Measurements from ENCODE around the gene XDH. TPM values are rescaled to one million over a fixed set of nuclear protein-coding genes. Genes with fewer than 3 reads are reported as not detected.

XDH gene
- polyA plus RNA-seq, 1 donor (not counting 4 experiments of a cell fraction or from before 2014, with no cell fraction given), result 40.6 TPM

GRCh38 chr2:31415421-31415820 lies 879 bp upstream of the XDH start:
- H3K4me3 ChIP-seq (ENCODE audit: control insufficient read depth in 2 of 3, extremely low read depth in 1 of 3, insufficient read depth in 2 of 3, low read depth in 1 of 3, low read length in 3 of 3), result no peak overlapping the region
- H3K36me3 ChIP-seq (ENCODE audit: control insufficient read depth in 2 of 2, extremely low read depth in 1 of 2, insufficient read depth in 2 of 2, low read length in 2 of 2), result no peaks in the 10 kb centered on the region
- dilution Hi-C loops (cut with MboI; ENCODE audit: extremely low pct_ligation_motif_present, low sequenced_read_pairs), result no loop called here
- H3K9ac ChIP-seq (ENCODE audit: control insufficient read depth, extremely low read depth, insufficient read depth, low read length), result peak overlapping the region; percentile 69
- H3K4me2 ChIP-seq (ENCODE audit: control insufficient read depth, extremely low read depth, insufficient read depth, low read depth, low read length), result peak overlapping the region; percentile 96
- H2AFZ ChIP-seq (ENCODE audit: control insufficient read depth, low read length), result no peak overlapping the region
- H3K79me2 ChIP-seq (ENCODE audit: control insufficient read depth, insufficient read depth, low read length), result peaks cover 28% of the 10 kb centered on the region
- DNase-seq (ENCODE audit: low read depth, low spot score) (no peak), FAIRE-seq (no peak)
- H3K9me3 ChIP-seq (ENCODE audit: control insufficient read depth, low read depth, low read length), result no peaks in the 10 kb centered on the region
- H3K27ac ChIP-seq (ENCODE audit: control insufficient read depth, insufficient read depth, low read length), result peak overlapping the region; percentile 75
- H3K27me3 ChIP-seq (ENCODE audit: control insufficient read depth, extremely low read depth, insufficient read depth, low read length), result no peaks in the 10 kb centered on the region
- H3K4me1 ChIP-seq (ENCODE audit: control insufficient read depth, extremely low read depth, insufficient read depth, low read length), result peaks cover 37% of the 10 kb centered on the region
- no peaks in the 10 kb centered on the region for H4K20me1 ChIP-seq (ENCODE audit: control insufficient read depth, extremely low read depth, insufficient read depth, low read length)
- no peak for TF ChIP-seq CTCF (optimal IDR thresholded peaks at IDR 0.05 in 1 of 3, IDR thresholded peaks at IDR 0.05 in 1 of 3, conservative IDR thresholded peaks at IDR 0.05 in 1 of 3; ENCODE audit: extremely low read depth in 1 of 3, insufficient read depth in 2 of 3, low read length in 3 of 3)
- TF ChIP-seq EZH2 (IDR thresholded peaks at IDR 0.05; ENCODE audit: low read length), result no peak
- no peaks in the 10 kb centered on the region for H3K9me1 ChIP-seq (ENCODE audit: control insufficient read depth, extremely low read depth, insufficient read depth, low read length)

DNA sequence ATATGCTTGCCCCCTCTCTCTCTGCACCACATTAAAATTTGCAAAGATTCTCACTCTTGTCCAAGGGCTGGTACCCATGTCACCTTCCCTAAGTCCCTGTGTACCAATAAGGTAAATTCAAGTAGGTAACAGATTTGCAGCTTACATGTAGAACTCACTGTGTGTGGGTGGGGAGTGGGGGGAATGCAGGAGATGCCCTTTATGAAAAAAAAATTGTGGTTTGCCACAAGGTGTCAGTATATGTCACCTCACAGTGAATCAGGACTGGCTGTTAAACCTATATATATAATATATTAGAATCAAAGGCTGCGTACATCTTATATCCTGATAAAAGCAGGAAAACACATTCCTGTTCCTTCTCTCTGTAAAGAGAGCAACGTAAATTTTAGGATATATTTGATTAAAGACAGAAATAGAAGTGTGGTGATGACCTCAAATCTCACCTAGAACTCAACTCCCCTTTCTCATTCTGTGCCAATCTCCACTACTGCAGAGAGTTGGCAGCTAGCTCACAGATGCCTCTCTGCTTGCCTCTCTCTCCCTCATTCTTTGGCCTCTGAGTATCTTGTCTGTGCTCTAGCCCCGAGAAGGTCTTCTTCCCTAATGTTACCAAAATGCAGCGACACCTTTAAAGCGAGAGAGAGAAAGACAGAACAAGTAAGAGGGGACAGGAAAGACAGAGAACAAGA lies 536 bp downstream of the XDH start:
- H3K4me2 ChIP-seq (ENCODE audit: control insufficient read depth, extremely low read depth, insufficient read depth, low read depth, low read length), result peak overlapping the region; percentile 90
- DNase-seq (ENCODE audit: low read depth, low spot score), result no peak
- H3K9me1 ChIP-seq (ENCODE audit: control insufficient read depth, extremely low read depth, insufficient read depth, low read length), result no peaks in the 10 kb centered on the region
- no peaks in the 10 kb centered on the region for H4K20me1 ChIP-seq (ENCODE audit: control insufficient read depth, extremely low read depth, insufficient read depth, low read length)
- peak overlapping the region; percentile 4 for H2AFZ ChIP-seq (ENCODE audit: control insufficient read depth, low read length)
- H3K9me3 ChIP-seq (ENCODE audit: control insufficient read depth, low read depth, low read length), result no peaks in the 10 kb centered on the region
- peak overlapping the region; percentile 63 to 75 (median 69) for H3K4me3 ChIP-seq (ENCODE audit: control insufficient read depth in 2 of 3, extremely low read depth in 1 of 3, insufficient read depth in 2 of 3, low read depth in 1 of 3, low read length in 3 of 3)
- H3K27ac ChIP-seq (ENCODE audit: control insufficient read depth, insufficient read depth, low read length), result peak overlapping the region; percentile 75
- H3K79me2 ChIP-seq (ENCODE audit: control insufficient read depth, insufficient read depth, low read length), result peaks cover 38% of the 10 kb centered on the region
- H3K4me1 ChIP-seq (ENCODE audit: control insufficient read depth, extremely low read depth, insufficient read depth, low read length), result peaks cover 37% of the 10 kb centered on the region
- no peaks in the 10 kb centered on the region for H3K36me3 ChIP-seq (ENCODE audit: control insufficient read depth in 2 of 2, extremely low read depth in 1 of 2, insufficient read depth in 2 of 2, low read length in 2 of 2)
- dilution Hi-C loops (cut with MboI; ENCODE audit: extremely low pct_ligation_motif_present, low sequenced_read_pairs), result no loop called here
- FAIRE-seq, result peak; percentile 51
- H3K9ac ChIP-seq (ENCODE audit: control insufficient read depth, extremely low read depth, insufficient read depth, low read length), result peak overlapping the region; percentile 69
- H3K27me3 ChIP-seq (ENCODE audit: control insufficient read depth, extremely low read depth, insufficient read depth, low read length), result no peaks in the 10 kb centered on the region
- TF ChIP-seq CTCF (optimal IDR thresholded peaks at IDR 0.05 in 1 of 3, IDR thresholded peaks at IDR 0.05 in 1 of 3, conservative IDR thresholded peaks at IDR 0.05 in 1 of 3; ENCODE audit: extremely low read depth in 1 of 3, insufficient read depth in 2 of 3, low read length in 3 of 3) (peak; percentile 7 to 37 (median 10)), EZH2 (IDR thresholded peaks at IDR 0.05; ENCODE audit: low read length) (no peak)
